WTC11 (cell line): ENCODE measurements around the gene HDGF. TPM values are rescaled to one million over a fixed set of nuclear protein-coding genes. Genes with fewer than 3 reads are reported as not detected.
A peak's percentile ranks its signal among the peaks of the same experiment; 100 is the strongest.

Experiments used
- AFF4 ChIP-seq: sonication (generic); formaldehyde crosslinking; IDR thresholded peaks from 2 replicates; pipeline ENCODE4 v1.8.1; 2023; ENCODE audit warnings: mild to moderate bottlenecking, missing genetic modification reagents, borderline replicate concordance
- ARID4B ChIP-seq: sonication (generic); formaldehyde crosslinking; IDR thresholded peaks from 2 replicates; pipeline ENCODE4 v1.8.0; 2023; ENCODE audit warnings: missing genetic modification reagents, mild to moderate bottlenecking, borderline replicate concordance
- CBFB ChIP-seq: sonication (generic); formaldehyde crosslinking; IDR thresholded peaks from 2 replicates; pipeline ENCODE4 v1.8.1; 2022; ENCODE audit warnings: mild to moderate bottlenecking, low read depth, missing genetic modification reagents
- EMX1 ChIP-seq: fragments of 250-450 bp; sonication (Bioruptor Pico); IDR thresholded peaks from 2 replicates; pipeline ENCODE4 v1.8.0; 2021; ENCODE audit warnings: mild to moderate bottlenecking
- FOXP1 ChIP-seq: sonication (generic); formaldehyde crosslinking; IDR thresholded peaks from 2 replicates; pipeline ENCODE4 v1.8.0; 2022; ENCODE audit warnings: missing genetic modification reagents, mild to moderate bottlenecking, moderate library complexity, borderline replicate concordance
- GRHL2 ChIP-seq: fragments of 250-450 bp; sonication (Bioruptor Pico); IDR thresholded peaks from 2 replicates; pipeline ENCODE4 v1.8.0; 2022; ENCODE audit warnings: mild to moderate bottlenecking, moderate library complexity; ENCODE audit not compliant: insufficient replicate concordance, severe bottlenecking
- GTF2I ChIP-seq: fragments of 250-450 bp; sonication (Bioruptor Pico); conservative IDR thresholded peaks from 2 replicates; pipeline ENCODE4 v1.4.0; 2021; ENCODE audit warnings: mild to moderate bottlenecking
- MAX ChIP-seq: sonication (generic); formaldehyde crosslinking; IDR thresholded peaks from 2 replicates; pipeline ENCODE4 v1.8.0; 2022; ENCODE audit warnings: mild to moderate bottlenecking, missing genetic modification reagents
- NR3C1 ChIP-seq: sonication (generic); formaldehyde crosslinking; conservative IDR thresholded peaks from 2 replicates; pipeline ENCODE4 v1.8.1; 2023; ENCODE audit warnings: low read depth, mild to moderate bottlenecking, missing genetic modification reagents
- PRRX2 ChIP-seq: fragments of 250-450 bp; sonication (Bioruptor Pico); IDR thresholded peaks from 2 replicates; pipeline ENCODE4 v1.8.0; 2021; ENCODE audit warnings: mild to moderate bottlenecking
- SMAD4 ChIP-seq: sonication (generic); formaldehyde crosslinking; IDR thresholded peaks from 2 replicates; pipeline ENCODE4 v1.8.0; 2022; ENCODE audit warnings: mild to moderate bottlenecking, missing genetic modification reagents
- TEAD4 ChIP-seq: sonication (generic); formaldehyde crosslinking; IDR thresholded peaks from 2 replicates; pipeline ENCODE4 v1.8.0; 2022; ENCODE audit warnings: mild to moderate bottlenecking, missing genetic modification reagents
- ZNF121 ChIP-seq: sonication (generic); formaldehyde crosslinking; IDR thresholded peaks from 2 replicates; pipeline ENCODE4 v1.8.0; 2023; ENCODE audit warnings: missing genetic modification reagents
- ZNF138 ChIP-seq: sonication (generic); formaldehyde crosslinking; conservative IDR thresholded peaks from 2 replicates; pipeline ENCODE4 v1.8.1; 2022; ENCODE audit warnings: mild to moderate bottlenecking, moderate library complexity, missing genetic modification reagents
- ZNF232 ChIP-seq: sonication (generic); formaldehyde crosslinking; IDR thresholded peaks from 2 replicates; pipeline ENCODE4 v1.8.0; 2022; ENCODE audit warnings: mild to moderate bottlenecking, missing genetic modification reagents
- ZNF396 ChIP-seq: fragments of 250-450 bp; sonication (Bioruptor Pico); IDR thresholded peaks from 2 replicates; pipeline ENCODE4 v1.8.0; 2021; ENCODE audit warnings: mild to moderate bottlenecking, moderate library complexity, borderline replicate concordance
- ZNF416 ChIP-seq: fragments of 250-450 bp; sonication (Bioruptor Pico); IDR thresholded peaks from 2 replicates; pipeline ENCODE4 v1.9.0; 2021; ENCODE audit warnings: mild to moderate bottlenecking, inconsistent platforms
- total RNA-seq: library from RNA; stranded (reverse); gene quantifications from 3 replicates; pipeline ENCODE4 v1.2.3, GENCODE V29; 2021
- TF ChIP-seq, protein P1 (sequence below): sonication (generic); formaldehyde crosslinking; IDR thresholded peaks from 2 replicates; pipeline ENCODE4 v1.8.1; 2022; ENCODE audit warnings: missing genetic modification reagents, borderline replicate concordance
- TF ChIP-seq, protein P2 (sequence below): fragments of 250-450 bp; sonication (Bioruptor Pico); IDR thresholded peaks from 2 replicates; pipeline ENCODE4 v1.8.0; 2021; ENCODE audit warnings: mild to moderate bottlenecking
- TF ChIP-seq, protein P3 (sequence below): sonication (generic); formaldehyde crosslinking; IDR thresholded peaks from 2 replicates; pipeline ENCODE4 v1.8.0; 2022; ENCODE audit warnings: mild to moderate bottlenecking, missing genetic modification reagents
- TF ChIP-seq, protein P4 (sequence below): sonication (generic); formaldehyde crosslinking; conservative IDR thresholded peaks from 2 replicates; pipeline ENCODE4 v1.8.1; 2023; ENCODE audit warnings: mild to moderate bottlenecking, low read depth, missing genetic modification reagents, moderate library complexity

The HDGF gene
- total RNA-seq, 1 experiment from 2014 or later, result 339 TPM

GRCh38 chr1:156740741-156741480 is 10.6 kb downstream of the HDGF start, which contains the start of gene MRPL24 (continued):
- TF ChIP-seq, protein P1, sequence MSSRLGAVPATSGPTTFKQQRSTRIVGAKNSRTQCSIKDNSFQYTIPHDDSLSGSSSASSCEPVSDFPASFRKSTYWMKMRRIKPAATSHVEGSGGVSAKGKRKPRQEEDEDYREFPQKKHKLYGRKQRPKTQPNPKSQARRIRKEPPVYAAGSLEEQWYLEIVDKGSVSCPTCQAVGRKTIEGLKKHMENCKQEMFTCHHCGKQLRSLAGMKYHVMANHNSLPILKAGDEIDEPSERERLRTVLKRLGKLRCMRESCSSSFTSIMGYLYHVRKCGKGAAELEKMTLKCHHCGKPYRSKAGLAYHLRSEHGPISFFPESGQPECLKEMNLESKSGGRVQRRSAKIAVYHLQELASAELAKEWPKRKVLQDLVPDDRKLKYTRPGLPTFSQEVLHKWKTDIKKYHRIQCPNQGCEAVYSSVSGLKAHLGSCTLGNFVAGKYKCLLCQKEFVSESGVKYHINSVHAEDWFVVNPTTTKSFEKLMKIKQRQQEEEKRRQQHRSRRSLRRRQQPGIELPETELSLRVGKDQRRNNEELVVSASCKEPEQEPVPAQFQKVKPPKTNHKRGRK (CRISPR knock-in tag), result no peak
- no peak for TF ChIP-seq TEAD4
- TF ChIP-seq ZNF138, result no peak
- TF ChIP-seq ZNF416 (CRISPR knock-in tag), result no peak
- TF ChIP-seq ZNF396 (CRISPR knock-in tag), result no peak
- TF ChIP-seq NR3C1 (CRISPR knock-in tag), result no peak
- TF ChIP-seq CBFB (CRISPR knock-in tag), result no peak
- TF ChIP-seq, protein P2, sequence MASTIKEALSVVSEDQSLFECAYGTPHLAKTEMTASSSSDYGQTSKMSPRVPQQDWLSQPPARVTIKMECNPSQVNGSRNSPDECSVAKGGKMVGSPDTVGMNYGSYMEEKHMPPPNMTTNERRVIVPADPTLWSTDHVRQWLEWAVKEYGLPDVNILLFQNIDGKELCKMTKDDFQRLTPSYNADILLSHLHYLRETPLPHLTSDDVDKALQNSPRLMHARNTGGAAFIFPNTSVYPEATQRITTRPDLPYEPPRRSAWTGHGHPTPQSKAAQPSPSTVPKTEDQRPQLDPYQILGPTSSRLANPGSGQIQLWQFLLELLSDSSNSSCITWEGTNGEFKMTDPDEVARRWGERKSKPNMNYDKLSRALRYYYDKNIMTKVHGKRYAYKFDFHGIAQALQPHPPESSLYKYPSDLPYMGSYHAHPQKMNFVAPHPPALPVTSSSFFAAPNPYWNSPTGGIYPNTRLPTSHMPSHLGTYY (CRISPR knock-in tag), result 0 out of 2 replicates have a peak, but pooled peaks have one; percentile 43
- 0 out of 2 replicates have a peak, but pooled peaks have one; percentile 57 for TF ChIP-seq EMX1 (CRISPR knock-in tag)
- TF ChIP-seq ZNF232 (CRISPR knock-in tag), result 0 out of 2 replicates have a peak, but pooled peaks have one; percentile 34
- TF ChIP-seq GTF2I (CRISPR knock-in tag), result no peak
- peak; percentile 74; the same call in 1 of the 2 replicates for TF ChIP-seq FOXP1 (CRISPR knock-in tag)
- TF ChIP-seq ZNF121 (CRISPR knock-in tag), result no peak
- peak; percentile 94 for TF ChIP-seq MAX (CRISPR knock-in tag)
- peak; percentile 76 for TF ChIP-seq PRRX2 (CRISPR knock-in tag)
- TF ChIP-seq, protein P3, sequence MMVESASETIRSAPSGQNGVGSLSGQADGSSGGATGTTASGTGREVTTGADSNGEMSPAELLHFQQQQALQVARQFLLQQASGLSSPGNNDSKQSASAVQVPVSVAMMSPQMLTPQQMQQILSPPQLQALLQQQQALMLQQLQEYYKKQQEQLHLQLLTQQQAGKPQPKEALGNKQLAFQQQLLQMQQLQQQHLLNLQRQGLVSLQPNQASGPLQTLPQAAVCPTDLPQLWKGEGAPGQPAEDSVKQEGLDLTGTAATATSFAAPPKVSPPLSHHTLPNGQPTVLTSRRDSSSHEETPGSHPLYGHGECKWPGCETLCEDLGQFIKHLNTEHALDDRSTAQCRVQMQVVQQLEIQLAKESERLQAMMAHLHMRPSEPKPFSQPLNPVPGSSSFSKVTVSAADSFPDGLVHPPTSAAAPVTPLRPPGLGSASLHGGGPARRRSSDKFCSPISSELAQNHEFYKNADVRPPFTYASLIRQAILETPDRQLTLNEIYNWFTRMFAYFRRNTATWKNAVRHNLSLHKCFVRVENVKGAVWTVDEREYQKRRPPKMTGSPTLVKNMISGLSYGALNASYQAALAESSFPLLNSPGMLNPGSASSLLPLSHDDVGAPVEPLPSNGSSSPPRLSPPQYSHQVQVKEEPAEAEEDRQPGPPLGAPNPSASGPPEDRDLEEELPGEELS, result no peak
- TF ChIP-seq SMAD4, result no peak
- no peak for TF ChIP-seq GRHL2 (CRISPR knock-in tag)
- TF ChIP-seq, protein P4, sequence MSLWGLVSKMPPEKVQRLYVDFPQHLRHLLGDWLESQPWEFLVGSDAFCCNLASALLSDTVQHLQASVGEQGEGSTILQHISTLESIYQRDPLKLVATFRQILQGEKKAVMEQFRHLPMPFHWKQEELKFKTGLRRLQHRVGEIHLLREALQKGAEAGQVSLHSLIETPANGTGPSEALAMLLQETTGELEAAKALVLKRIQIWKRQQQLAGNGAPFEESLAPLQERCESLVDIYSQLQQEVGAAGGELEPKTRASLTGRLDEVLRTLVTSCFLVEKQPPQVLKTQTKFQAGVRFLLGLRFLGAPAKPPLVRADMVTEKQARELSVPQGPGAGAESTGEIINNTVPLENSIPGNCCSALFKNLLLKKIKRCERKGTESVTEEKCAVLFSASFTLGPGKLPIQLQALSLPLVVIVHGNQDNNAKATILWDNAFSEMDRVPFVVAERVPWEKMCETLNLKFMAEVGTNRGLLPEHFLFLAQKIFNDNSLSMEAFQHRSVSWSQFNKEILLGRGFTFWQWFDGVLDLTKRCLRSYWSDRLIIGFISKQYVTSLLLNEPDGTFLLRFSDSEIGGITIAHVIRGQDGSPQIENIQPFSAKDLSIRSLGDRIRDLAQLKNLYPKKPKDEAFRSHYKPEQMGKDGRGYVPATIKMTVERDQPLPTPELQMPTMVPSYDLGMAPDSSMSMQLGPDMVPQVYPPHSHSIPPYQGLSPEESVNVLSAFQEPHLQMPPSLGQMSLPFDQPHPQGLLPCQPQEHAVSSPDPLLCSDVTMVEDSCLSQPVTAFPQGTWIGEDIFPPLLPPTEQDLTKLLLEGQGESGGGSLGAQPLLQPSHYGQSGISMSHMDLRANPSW (CRISPR knock-in tag), result no peak
- no peak for TF ChIP-seq AFF4 (CRISPR knock-in tag)
- TF ChIP-seq ARID4B (CRISPR knock-in tag), result peak; percentile 21; the same call in 1 of the 2 replicates
